T-helper 2 cell treated with Interferon-gamma antibody and Interleukin-4, amounts not matched to agents 100 ng/mL and 5 ng/mL, for 36 hours (primary cell): ENCODE data around the gene LMOD3. TPM values are rescaled to one million over a fixed set of nuclear protein-coding genes. Genes with fewer than 3 reads are reported as not detected.

Experiments
- intact Hi-C: fragments of 100-400 bp; cut with micrococcal nuclease; formaldehyde crosslinking; loops from one replicate; pipeline ENCODE4 v1.15.1; 2023
- total RNA-seq: library from RNA; stranded (reverse); gene quantifications from 2 replicates; pipeline ENCODE4 v1.2.3, GENCODE V29; 2022

Gene LMOD3
- total RNA-seq: not detected in 2 replicates

- intact Hi-C loops: loop anchor here (5.0 kb wide), 1 partner anchor 550 kb away; no protein-coding TSS in a partner anchor
Measured at GRCh38 chr3:69122403-69122802, at the start of gene LMOD3. LMOD3 (minus strand) TSS chr3:69122595; CDS start chr3:69122386, 209 bp downstream.

GRCh38 chr3:69172058-69172457, 49.7 kb upstream of the LMOD3 start:
- intact Hi-C loops: no loop called here

- intact Hi-C loops: no loop called here
Measured at GRCh38 chr3:69166446-69166845, 44.1 kb upstream of the LMOD3 start.

GRCh38 chr3:69165744-69166143, 43.3 kb upstream of the LMOD3 start:
- intact Hi-C loops: no loop called here

GRCh38 chr3:69164296-69164695, 41.9 kb upstream of the LMOD3 start:
- intact Hi-C loops: no loop called here

- intact Hi-C loops: no loop called here
Measured at GRCh38 chr3:69162308-69162980, 40.0 kb upstream of the LMOD3 start.

- intact Hi-C loops: loop anchor here (1.0 to 2.0 kb wide), 5 partner anchors 37 to 264 kb away; no protein-coding TSS in a partner anchor
Measured at GRCh38 chr3:69161587-69162307, 39.4 kb upstream of the LMOD3 start.

GRCh38 chr3:69160525-69160924, 38.1 kb upstream of the LMOD3 start:
- intact Hi-C loops: loop anchor here (2.0 kb wide), 2 partner anchors 38 to 40 kb away; no protein-coding TSS in a partner anchor

- intact Hi-C loops: loop anchor here (2.0 kb wide), 2 partner anchors 39 kb away; no protein-coding TSS in a partner anchor
Measured at GRCh38 chr3:69160107-69160506, 37.7 kb upstream of the LMOD3 start.

GRCh38 chr3:69149586-69149985, 27.2 kb upstream of the LMOD3 start:
- intact Hi-C loops: no loop called here

- intact Hi-C loops: no loop called here
Measured at GRCh38 chr3:69145688-69146087, 23.3 kb upstream of the LMOD3 start.

GRCh38 chr3:69144631-69145245, 22.3 kb upstream of the LMOD3 start:
- intact Hi-C loops: no loop called here

- intact Hi-C loops: no loop called here
Measured at GRCh38 chr3:69143612-69144011, 21.2 kb upstream of the LMOD3 start.

GRCh38 chr3:69142797-69143454, 20.5 kb upstream of the LMOD3 start:
- intact Hi-C loops: no loop called here

GRCh38 chr3:69142090-69142489, 19.7 kb upstream of the LMOD3 start:
- intact Hi-C loops: no loop called here

GRCh38 chr3:69141313-69141712, 18.9 kb upstream of the LMOD3 start:
- intact Hi-C loops: no loop called here

- intact Hi-C loops: no loop called here
Measured at GRCh38 chr3:69137412-69137811, 15.0 kb upstream of the LMOD3 start.

- intact Hi-C loops: no loop called here
Measured at GRCh38 chr3:69137005-69137404, 14.6 kb upstream of the LMOD3 start.

- intact Hi-C loops: no loop called here
Measured at GRCh38 chr3:69130689-69131088, 8.3 kb upstream of the LMOD3 start.

- intact Hi-C loops: no loop called here
Measured at GRCh38 chr3:69129531-69129930, 7.1 kb upstream of the LMOD3 start.

- intact Hi-C loops: no loop called here
Measured at GRCh38 chr3:69128509-69128908, 6.1 kb upstream of the LMOD3 start.

GRCh38 chr3:69126999-69127398, 4.6 kb upstream of the LMOD3 start:
- intact Hi-C loops: no loop called here
